GM12874 (cell line): ENCODE measurements around the gene ANXA6.

ENCODE experiments used
- CTCF ChIP-seq: IDR thresholded peaks from 2 replicates; pipeline ENCODE4 v1.5.1; 2011; ENCODE audit warnings: low read depth, mild to moderate bottlenecking, control low read depth, low read length, moderate library complexity; ENCODE audit not compliant: insufficient read depth

The ANXA6 gene

DNA sequence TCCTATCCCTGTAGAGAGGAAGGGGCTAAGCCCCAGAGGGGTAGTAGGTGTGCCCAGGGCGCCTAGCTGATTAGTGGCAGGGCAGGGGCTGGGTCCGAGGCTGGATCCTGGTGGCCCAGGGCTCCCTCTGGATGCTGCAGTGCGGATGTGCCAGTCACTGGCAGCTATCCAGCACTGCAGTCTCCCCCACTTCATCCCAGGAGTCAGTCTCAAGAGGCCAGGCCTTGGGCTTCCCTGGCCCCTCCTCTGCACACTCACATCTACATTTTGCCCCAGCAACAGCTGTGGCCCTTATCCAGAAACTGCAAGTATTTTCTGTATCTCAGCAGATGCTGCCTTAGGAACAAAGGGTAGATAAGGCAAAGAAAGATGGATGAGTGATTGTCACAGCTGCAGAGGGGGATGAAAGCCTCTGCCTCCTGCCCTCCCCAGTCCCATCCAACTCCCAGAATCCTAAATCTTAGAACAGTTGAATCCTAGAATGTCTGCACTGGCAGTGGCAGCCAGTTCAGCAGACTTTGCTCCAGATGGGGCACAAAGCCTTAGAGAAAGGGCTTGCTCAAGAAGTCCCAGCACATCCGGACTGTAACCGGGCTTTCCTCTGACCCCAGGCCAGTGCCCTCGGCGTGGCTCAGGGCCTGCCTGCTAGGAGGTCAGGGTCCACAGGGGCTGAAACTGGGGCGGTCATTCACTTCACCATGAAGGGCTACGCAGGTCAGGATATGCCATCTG, 1.6 kb downstream of the ANXA6 start:
- TF ChIP-seq CTCF: no peak

GRCh38 chr5:151154931-151155774, 2.4 kb downstream of the ANXA6 start:
- no peak for TF ChIP-seq CTCF

DNA sequence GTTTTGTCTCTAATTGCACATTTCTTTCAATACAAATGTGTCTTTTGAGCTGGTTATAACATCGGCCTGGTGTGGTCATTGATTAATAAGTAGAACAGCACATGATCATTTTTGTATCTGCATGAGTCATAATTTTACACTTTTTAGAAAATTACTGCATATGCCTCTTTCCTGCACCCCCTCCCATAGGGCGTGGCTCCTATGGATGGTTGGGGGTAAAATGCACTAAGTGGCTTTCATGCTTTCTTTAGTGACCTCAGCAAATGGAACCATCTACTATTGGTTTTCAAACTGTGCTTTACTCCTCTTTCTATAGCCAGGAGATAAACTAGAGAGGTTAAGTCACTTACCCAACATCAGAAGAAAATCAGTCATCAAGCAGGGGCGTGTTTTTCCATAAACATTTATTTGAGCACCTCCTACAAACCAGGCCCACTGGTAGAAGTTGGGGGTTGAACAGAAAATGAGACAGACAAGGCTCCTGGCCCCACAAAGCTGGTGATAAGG, 3.8 kb downstream of the ANXA6 start:
- no peak for TF ChIP-seq CTCF

DNA sequence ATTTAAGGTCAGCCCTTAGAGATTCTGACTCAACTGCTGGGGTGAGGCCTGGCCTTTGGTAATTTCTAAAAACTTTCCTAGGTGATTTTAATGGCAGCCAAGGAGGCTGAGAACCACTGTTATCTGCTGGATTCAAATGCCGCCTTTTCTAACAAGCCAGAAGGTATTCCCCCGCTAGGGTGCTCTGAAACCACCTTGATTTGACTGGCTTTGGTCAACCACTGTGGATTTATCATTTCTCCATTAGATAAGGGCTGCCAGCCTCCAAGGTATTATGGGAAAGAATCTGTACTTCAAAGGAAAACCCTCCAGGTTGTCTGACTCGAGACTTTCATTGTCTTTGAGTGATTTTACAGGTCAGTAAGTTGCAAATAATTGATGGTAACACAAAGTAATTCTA, 4.3 kb downstream of the ANXA6 start:
- no peak for TF ChIP-seq CTCF

DNA sequence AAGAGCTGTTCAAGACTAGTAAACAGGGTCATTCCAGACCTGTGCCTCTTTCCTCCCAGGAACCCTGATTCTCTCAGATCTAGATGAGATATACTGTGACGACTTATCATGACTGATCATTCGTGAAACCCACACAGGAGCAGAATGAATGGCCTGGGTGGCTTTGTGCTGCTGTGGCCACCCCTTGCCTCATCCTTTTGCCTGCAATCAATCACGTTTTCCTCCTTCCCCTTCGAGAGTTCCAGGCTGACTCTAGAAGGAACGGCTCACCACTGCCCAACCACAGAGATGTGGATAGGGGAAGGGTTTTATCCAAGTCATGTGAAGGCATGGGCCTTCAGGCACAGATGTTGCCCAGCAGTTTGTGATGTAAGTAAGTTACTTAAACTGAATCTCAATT, 5.8 kb downstream of the ANXA6 start:
- TF ChIP-seq CTCF: no peak

- TF ChIP-seq CTCF: no peak
Observed at GRCh38 chr5:151151263-151151660, 6.3 kb downstream of the ANXA6 start.

- TF ChIP-seq CTCF: no peak
Observed at GRCh38 chr5:151150471-151151262, 6.9 kb downstream of the ANXA6 start.
